HepG2 (cell line): ENCODE results near the gene URB1. TPM values are rescaled to one million over a fixed set of nuclear protein-coding genes. Genes with fewer than 3 reads are reported as not detected.

ENCODE experiments used
- AFF4 ChIP-seq: sonication (generic); formaldehyde crosslinking; IDR thresholded peaks from 2 replicates; pipeline ENCODE4 v1.4.0; 2020; ENCODE audit warnings: missing genetic modification reagents
- CC2D1A ChIP-seq: sonication (generic); formaldehyde crosslinking; IDR thresholded peaks from 2 replicates; pipeline ENCODE4 v1.8.1; 2023; ENCODE audit warnings: mild to moderate bottlenecking, missing genetic modification reagents
- GFI1 ChIP-seq: sonication (generic); formaldehyde crosslinking; IDR thresholded peaks from 2 replicates; pipeline ENCODE4 v1.5.0; 2020; ENCODE audit warnings: missing genetic modification reagents, mild to moderate bottlenecking, borderline replicate concordance
- ISL2 ChIP-seq: sonication (generic); formaldehyde crosslinking; IDR thresholded peaks from 2 replicates; pipeline ENCODE4 v1.5.0; 2020; ENCODE audit warnings: missing genetic modification reagents
- KLF15 ChIP-seq: sonication (generic); formaldehyde crosslinking; IDR thresholded peaks from 2 replicates; pipeline ENCODE4 v1.8.1; 2023; ENCODE audit warnings: borderline replicate concordance, mild to moderate bottlenecking, inconsistent platforms, missing genetic modification reagents, mixed read lengths
- MAFF ChIP-seq: IDR thresholded peaks from 2 replicates; pipeline ENCODE4 v1.6.1; 2011; ENCODE audit warnings: low read depth, low read length, improper control_type of control experiment
- MTA3 ChIP-seq: sonication (generic); formaldehyde crosslinking; IDR thresholded peaks from 2 replicates; pipeline ENCODE4 v1.4.0; 2020; ENCODE audit warnings: missing genetic modification reagents
- PAF1 ChIP-seq: IDR thresholded peaks from 2 replicates; pipeline ENCODE4 v1.6.1; 2016; ENCODE audit warnings: missing genetic modification reagents, missing compliant biosample characterization
- RFXAP ChIP-seq: sonication (generic); formaldehyde crosslinking; IDR thresholded peaks from 2 replicates; pipeline ENCODE4 v1.4.0; 2020; ENCODE audit warnings: missing genetic modification reagents, borderline replicate concordance
- ZBTB26 ChIP-seq: IDR thresholded peaks from 2 replicates; pipeline ENCODE4 v1.6.1; 2016; ENCODE audit warnings: missing compliant biosample characterization, missing genetic modification reagents, borderline replicate concordance
- ZBTB7B ChIP-seq: sonication (generic); formaldehyde crosslinking; IDR thresholded peaks from 2 replicates; pipeline ENCODE4 v1.4.0; 2020; ENCODE audit warnings: missing genetic modification reagents
- ZNF318 ChIP-seq: sonication (generic); formaldehyde crosslinking; IDR thresholded peaks from 2 replicates; pipeline ENCODE4 v1.4.0; 2020; ENCODE audit warnings: mild to moderate bottlenecking, missing genetic modification reagents
- ZNF350 ChIP-seq: sonication (generic); formaldehyde crosslinking; IDR thresholded peaks from 2 replicates; pipeline ENCODE4 v1.4.0; 2020; ENCODE audit warnings: mild to moderate bottlenecking, low read depth, missing genetic modification reagents, borderline replicate concordance
- ZNF678 ChIP-seq: sonication (generic); formaldehyde crosslinking; IDR thresholded peaks from 2 replicates; pipeline ENCODE4 v1.4.0; 2020; ENCODE audit warnings: mild to moderate bottlenecking, missing genetic modification reagents
- ZNF724P ChIP-seq: sonication (generic); formaldehyde crosslinking; IDR thresholded peaks from 2 replicates; pipeline ENCODE4 v1.8.0; 2022; ENCODE audit warnings: missing genetic modification reagents, borderline replicate concordance
- ZNF777 ChIP-seq: sonication (generic); formaldehyde crosslinking; IDR thresholded peaks from 2 replicates; pipeline ENCODE4 v1.4.0; 2020; ENCODE audit warnings: missing genetic modification reagents
- polyA plus RNA-seq, 8 experiments: library from polyadenylated mRNA; depleted of rRNA in 3 of 8; stranded (reverse) in 7 of 8; unstranded in 1 of 8; fragments of >200 nt; fragmentation: Illumina TruSeq in 4 of 8; extraction: Trizol in 4 of 8; gene quantifications; 2 replicates each; pipeline versions ENCODE4 v1.2.1 to v1.2.3, GENCODE V29; 2011 to 2016; ENCODE audit warnings: low read depth in 4 of 8, missing spikeins in 1 of 8, mixed read lengths in 1 of 8; ENCODE audit not compliant: insufficient read depth in 1 of 8
- total RNA-seq, 5 experiments: library from RNA; depleted of rRNA; stranded (reverse); fragments of >200 nt; fragmentation: Illumina TruSeq; extraction: Trizol; gene quantifications; 2 replicates each; pipeline ENCODE4 v1.2.3, GENCODE V29; 2016; ENCODE audit warnings: low read depth in 1 of 5

Gene URB1
- total and polyA plus RNA-seq, 2 of the 13 experiments (the other 11 are each of a cell fraction or from before 2014, with no cell fraction given) = 4.5 to 16.7 TPM

- no peak for TF ChIP-seq AFF4 (CRISPR knock-in tag)
- TF ChIP-seq MAFF = peak; percentile 55; the same call in 1 of the 2 replicates
- TF ChIP-seq KLF15 (CRISPR knock-in tag) = 0 out of 2 replicates have a peak, but pooled peaks have one; percentile 17
- TF ChIP-seq ZBTB7B (CRISPR knock-in tag) = no peak
- no peak for TF ChIP-seq ISL2 (CRISPR knock-in tag)
- TF ChIP-seq PAF1 (CRISPR knock-in tag) = no peak
- TF ChIP-seq ZNF678 (CRISPR knock-in tag) = no peak
- TF ChIP-seq ZNF350 (CRISPR knock-in tag) = peak; percentile 60; the same call in 1 of the 2 replicates
- TF ChIP-seq ZNF777 = no peak
- TF ChIP-seq CC2D1A (CRISPR knock-in tag) = no peak
- no peak for TF ChIP-seq ZNF318
- TF ChIP-seq RFXAP (CRISPR knock-in tag) = no peak
- no peak for TF ChIP-seq MTA3 (CRISPR knock-in tag)
- TF ChIP-seq GFI1 (CRISPR knock-in tag) = no peak
- no peak for TF ChIP-seq ZBTB26 (CRISPR knock-in tag)
- peak; percentile 82 for TF ChIP-seq ZNF724P (CRISPR knock-in tag)
Measured at GRCh38 chr21:32278518-32279376, 114.1 kb downstream of the URB1 start, which contains the start of gene MIS18A (continued).
